WTC11 (cell line): ENCODE results near the gene COMMD8. TPM values are rescaled to one million over a fixed set of nuclear protein-coding genes. Genes with fewer than 3 reads are reported as not detected.
A peak's percentile ranks its signal among the peaks of the same experiment; 100 is the strongest.

Experiments used
- ATAC-seq: fragments of 200-7000 bp; cut with Tn5 transposase; 2 replicates; pipeline ENCODE4 v1.10.0; 2021; ENCODE audit warnings: mild to moderate bottlenecking, moderate library complexity
- CTCF ChIA-PET: fragments of 300-600 bp; sonication (Branson Sonifier 250); formaldehyde crosslinking; loops from one replicate; lab custom pipeline; 2021; ENCODE audit warnings: antibody characterized with exemption; lab: Charles Lee
- POLR2A ChIA-PET: fragments of 350-600 bp; sonication (Branson Sonifier 250); formaldehyde crosslinking; loops from one replicate; lab custom pipeline; 2021; ENCODE audit warnings: antibody characterized with exemption; lab: Charles Lee
- DNase-seq: peaks from one replicate; pipeline ENCODE4 v3.0.0; 2021; ENCODE audit warnings: low spot score
- H3K27ac Mint-ChIP-seq: 2 replicates; pipeline ENCODE4 v1.8.0; 2021; ENCODE audit warnings: mixed read lengths
- H3K27me3 Mint-ChIP-seq: 2 replicates; pipeline ENCODE4 v1.8.0; 2021; ENCODE audit warnings: low read depth, mild to moderate bottlenecking, moderate library complexity, mixed read lengths
- H3K36me3 Mint-ChIP-seq: 2 replicates; pipeline ENCODE4 v1.8.0; 2021; ENCODE audit warnings: mixed read lengths
- H3K4me1 Mint-ChIP-seq: 2 replicates; pipeline ENCODE4 v1.8.0; 2022; ENCODE audit warnings: mixed read lengths
- H3K4me3 Mint-ChIP-seq: 2 replicates; pipeline ENCODE4 v1.8.0; 2021; ENCODE audit warnings: mild to moderate bottlenecking, moderate library complexity, mixed read lengths
- H3K9me3 Mint-ChIP-seq: 2 replicates; pipeline ENCODE4 v1.8.0; 2021; ENCODE audit warnings: mixed read lengths
- ATF1 ChIP-seq: sonication (generic); formaldehyde crosslinking; IDR thresholded peaks from 2 replicates; pipeline ENCODE4 v1.8.1; 2023; ENCODE audit warnings: mild to moderate bottlenecking, moderate library complexity, missing genetic modification reagents
- FOXJ3 ChIP-seq: sonication (generic); formaldehyde crosslinking; IDR thresholded peaks from 2 replicates; pipeline ENCODE4 v1.9.0; 2021; ENCODE audit warnings: missing genetic modification reagents, mild to moderate bottlenecking, borderline replicate concordance
- FOXK1 ChIP-seq: sonication (generic); formaldehyde crosslinking; IDR thresholded peaks from 2 replicates; pipeline ENCODE4 v1.8.0; 2022; ENCODE audit warnings: mild to moderate bottlenecking, moderate library complexity, missing genetic modification reagents
- GABPB1 ChIP-seq: sonication (generic); formaldehyde crosslinking; IDR thresholded peaks from 2 replicates; pipeline ENCODE4 v1.8.1; 2023; ENCODE audit warnings: mild to moderate bottlenecking, missing genetic modification reagents
- NR1H2 ChIP-seq: sonication (generic); formaldehyde crosslinking; IDR thresholded peaks from 2 replicates; pipeline ENCODE4 v1.9.0; 2021; ENCODE audit warnings: mild to moderate bottlenecking, moderate library complexity, missing genetic modification reagents
- RORB ChIP-seq: fragments of 250-450 bp; sonication (Bioruptor Pico); IDR thresholded peaks from 2 replicates; pipeline ENCODE4 v1.9.0; 2021; ENCODE audit warnings: mild to moderate bottlenecking
- SMAD3 ChIP-seq: sonication (generic); formaldehyde crosslinking; IDR thresholded peaks from 2 replicates; pipeline ENCODE4 v1.8.0; 2022; ENCODE audit warnings: missing genetic modification reagents, mild to moderate bottlenecking, borderline replicate concordance
- TEAD1 ChIP-seq: sonication (generic); formaldehyde crosslinking; IDR thresholded peaks from 2 replicates; pipeline ENCODE4 v1.8.0; 2022; ENCODE audit warnings: mild to moderate bottlenecking, missing genetic modification reagents
- TP53 ChIP-seq: sonication (generic); formaldehyde crosslinking; IDR thresholded peaks from 2 replicates; pipeline ENCODE4 v1.8.1; 2023; ENCODE audit warnings: mild to moderate bottlenecking, missing genetic modification reagents
- ZNF121 ChIP-seq: sonication (generic); formaldehyde crosslinking; IDR thresholded peaks from 2 replicates; pipeline ENCODE4 v1.8.0; 2023; ENCODE audit warnings: missing genetic modification reagents
- ZNF232 ChIP-seq: sonication (generic); formaldehyde crosslinking; IDR thresholded peaks from 2 replicates; pipeline ENCODE4 v1.8.0; 2022; ENCODE audit warnings: mild to moderate bottlenecking, missing genetic modification reagents
- ZNF263 ChIP-seq: sonication (generic); formaldehyde crosslinking; IDR thresholded peaks from 2 replicates; pipeline ENCODE4 v1.8.1; 2022; ENCODE audit warnings: low read depth, mild to moderate bottlenecking, moderate library complexity, missing genetic modification reagents
- ZNF423 ChIP-seq: fragments of 250-450 bp; sonication (Bioruptor Pico); IDR thresholded peaks from 2 replicates; pipeline ENCODE4 v2.1.2; 2022; ENCODE audit warnings: mild to moderate bottlenecking, moderate library complexity
- total RNA-seq: library from RNA; stranded (reverse); gene quantifications from 3 replicates; pipeline ENCODE4 v1.2.3, GENCODE V29; 2021
- TF ChIP-seq, protein P1 (sequence below): sonication (generic); formaldehyde crosslinking; IDR thresholded peaks from 2 replicates; pipeline ENCODE4 v1.8.1; 2023; ENCODE audit warnings: mild to moderate bottlenecking, missing genetic modification reagents
- TF ChIP-seq, protein P2 (sequence below): sonication (generic); formaldehyde crosslinking; IDR thresholded peaks from 2 replicates; pipeline ENCODE4 v1.8.0; 2023; ENCODE audit warnings: missing genetic modification reagents, mild to moderate bottlenecking, borderline replicate concordance
- TF ChIP-seq, protein P3 (sequence below): fragments of 250-450 bp; sonication (Bioruptor Pico); IDR thresholded peaks from 2 replicates; pipeline ENCODE4 v2.1.2; 2022; ENCODE audit warnings: mild to moderate bottlenecking, moderate library complexity
- TF ChIP-seq, protein P4 (sequence below): sonication (generic); formaldehyde crosslinking; IDR thresholded peaks from 2 replicates; pipeline ENCODE4 v1.8.1; 2022; ENCODE audit warnings: mild to moderate bottlenecking, missing genetic modification reagents, moderate library complexity, borderline replicate concordance
- TF ChIP-seq, protein P5 (sequence below): sonication (generic); formaldehyde crosslinking; conservative IDR thresholded peaks from 2 replicates; pipeline ENCODE4 v1.8.1; 2023; ENCODE audit warnings: mild to moderate bottlenecking, low read depth, missing genetic modification reagents, moderate library complexity
- TF ChIP-seq, protein P6 (sequence below): sonication (generic); formaldehyde crosslinking; IDR thresholded peaks from 2 replicates; pipeline ENCODE4 v1.8.1; 2023; ENCODE audit warnings: mild to moderate bottlenecking, missing genetic modification reagents, borderline replicate concordance

Gene COMMD8
- total RNA-seq, 1 experiment from 2014 or later, result 8.1 TPM

DNA sequence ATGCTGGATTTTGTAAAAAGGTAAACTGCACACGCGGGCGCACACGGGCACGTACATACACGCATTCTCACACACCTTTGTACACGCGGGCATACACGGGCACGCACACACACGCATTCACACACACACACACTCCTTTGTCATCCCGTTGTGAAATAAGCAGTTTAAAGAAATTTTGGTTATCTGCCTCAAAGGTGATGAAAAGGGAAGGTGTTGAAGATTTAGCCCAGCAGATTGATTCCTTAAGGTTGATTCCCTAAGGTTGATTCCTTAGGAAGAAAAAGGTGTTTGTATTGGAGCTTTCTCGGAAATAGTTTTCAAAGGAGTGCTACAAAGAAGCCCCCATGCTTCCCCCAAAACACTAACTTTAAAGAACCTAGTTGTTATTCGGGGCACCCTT, 22.3 kb upstream of the COMMD8 start (continued):
- TF ChIP-seq, protein P1, sequence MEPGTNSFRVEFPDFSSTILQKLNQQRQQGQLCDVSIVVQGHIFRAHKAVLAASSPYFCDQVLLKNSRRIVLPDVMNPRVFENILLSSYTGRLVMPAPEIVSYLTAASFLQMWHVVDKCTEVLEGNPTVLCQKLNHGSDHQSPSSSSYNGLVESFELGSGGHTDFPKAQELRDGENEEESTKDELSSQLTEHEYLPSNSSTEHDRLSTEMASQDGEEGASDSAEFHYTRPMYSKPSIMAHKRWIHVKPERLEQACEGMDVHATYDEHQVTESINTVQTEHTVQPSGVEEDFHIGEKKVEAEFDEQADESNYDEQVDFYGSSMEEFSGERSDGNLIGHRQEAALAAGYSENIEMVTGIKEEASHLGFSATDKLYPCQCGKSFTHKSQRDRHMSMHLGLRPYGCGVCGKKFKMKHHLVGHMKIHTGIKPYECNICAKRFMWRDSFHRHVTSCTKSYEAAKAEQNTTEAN (CRISPR knock-in tag), result no peak
- TF ChIP-seq, all 79 proteins: peak for 0

DNA sequence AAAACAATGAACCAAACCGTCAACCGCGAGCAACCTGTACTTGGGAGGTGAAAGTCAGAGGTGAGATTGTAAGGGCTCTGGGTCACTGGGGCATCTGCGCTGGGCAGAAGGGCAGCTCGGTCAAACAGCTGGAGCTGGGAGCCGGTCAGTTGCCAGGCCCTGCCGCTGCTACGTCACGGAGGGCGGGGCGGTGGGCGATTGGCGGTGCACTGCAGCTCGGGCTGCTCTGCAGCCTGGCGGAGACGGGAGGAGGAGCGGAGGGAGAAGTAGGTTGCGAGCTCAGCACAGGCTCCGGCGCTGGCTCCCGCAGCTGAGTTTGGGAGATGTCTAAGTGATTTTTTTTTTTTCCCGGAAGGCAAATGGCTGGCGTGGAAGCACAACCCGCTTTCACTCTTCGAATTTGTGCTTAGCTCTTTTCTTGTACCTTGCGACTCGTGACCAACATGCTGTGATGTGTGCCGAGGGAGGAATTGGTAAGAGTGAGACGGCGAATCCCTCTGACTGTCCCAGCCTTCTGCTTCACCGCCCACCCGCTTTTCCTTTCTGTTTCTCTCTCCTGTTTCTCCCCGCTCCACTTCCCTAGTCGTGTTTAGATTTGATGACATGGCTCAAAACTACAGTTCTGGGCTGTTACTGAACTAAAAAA, 21.7 kb upstream of the COMMD8 start, which contains the start of gene ATP10D:
Gene ATP10D, plus strand, starts transcription at position 229 of the 646 bp plus-strand sequence. CDS start 27,266 bp downstream, outside the sequence.
- Mint-ChIP-seq H3K36me3 (no peaks in the 10 kb centered on the region), H3K27ac (peak within 1 kb of the TSS; percentile 98), H3K4me3 (peak within 1 kb of the TSS; percentile 97), H3K27me3 (peaks cover 12% of the 10 kb centered on the region), H3K4me1 (peaks cover 17% of the 10 kb centered on the region), H3K9me3 (peaks cover 7% of the 10 kb centered on the region)
- ATAC-seq (peak; percentile 100), DNase-seq (peak; percentile 95)
- POLR2A ChIA-PET, result interaction anchor here (0.5 to 2.6 kb wide), 3 partner anchors 22 to 1007 kb away, joined by 3 to 10 read pairs (median 4); partner anchors contain the start of gene COMMD8
- CTCF ChIA-PET, result interaction anchor here (0.6 to 2.4 kb wide), 4 partner anchors 22 to 547 kb away, joined by 3 to 21 read pairs (median 3); partner anchors contain the start of gene COMMD8
- TF ChIP-seq, protein P2, sequence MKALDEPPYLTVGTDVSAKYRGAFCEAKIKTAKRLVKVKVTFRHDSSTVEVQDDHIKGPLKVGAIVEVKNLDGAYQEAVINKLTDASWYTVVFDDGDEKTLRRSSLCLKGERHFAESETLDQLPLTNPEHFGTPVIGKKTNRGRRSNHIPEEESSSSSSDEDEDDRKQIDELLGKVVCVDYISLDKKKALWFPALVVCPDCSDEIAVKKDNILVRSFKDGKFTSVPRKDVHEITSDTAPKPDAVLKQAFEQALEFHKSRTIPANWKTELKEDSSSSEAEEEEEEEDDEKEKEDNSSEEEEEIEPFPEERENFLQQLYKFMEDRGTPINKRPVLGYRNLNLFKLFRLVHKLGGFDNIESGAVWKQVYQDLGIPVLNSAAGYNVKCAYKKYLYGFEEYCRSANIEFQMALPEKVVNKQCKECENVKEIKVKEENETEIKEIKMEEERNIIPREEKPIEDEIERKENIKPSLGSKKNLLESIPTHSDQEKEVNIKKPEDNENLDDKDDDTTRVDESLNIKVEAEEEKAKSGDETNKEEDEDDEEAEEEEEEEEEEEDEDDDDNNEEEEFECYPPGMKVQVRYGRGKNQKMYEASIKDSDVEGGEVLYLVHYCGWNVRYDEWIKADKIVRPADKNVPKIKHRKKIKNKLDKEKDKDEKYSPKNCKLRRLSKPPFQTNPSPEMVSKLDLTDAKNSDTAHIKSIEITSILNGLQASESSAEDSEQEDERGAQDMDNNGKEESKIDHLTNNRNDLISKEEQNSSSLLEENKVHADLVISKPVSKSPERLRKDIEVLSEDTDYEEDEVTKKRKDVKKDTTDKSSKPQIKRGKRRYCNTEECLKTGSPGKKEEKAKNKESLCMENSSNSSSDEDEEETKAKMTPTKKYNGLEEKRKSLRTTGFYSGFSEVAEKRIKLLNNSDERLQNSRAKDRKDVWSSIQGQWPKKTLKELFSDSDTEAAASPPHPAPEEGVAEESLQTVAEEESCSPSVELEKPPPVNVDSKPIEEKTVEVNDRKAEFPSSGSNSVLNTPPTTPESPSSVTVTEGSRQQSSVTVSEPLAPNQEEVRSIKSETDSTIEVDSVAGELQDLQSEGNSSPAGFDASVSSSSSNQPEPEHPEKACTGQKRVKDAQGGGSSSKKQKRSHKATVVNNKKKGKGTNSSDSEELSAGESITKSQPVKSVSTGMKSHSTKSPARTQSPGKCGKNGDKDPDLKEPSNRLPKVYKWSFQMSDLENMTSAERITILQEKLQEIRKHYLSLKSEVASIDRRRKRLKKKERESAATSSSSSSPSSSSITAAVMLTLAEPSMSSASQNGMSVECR (CRISPR knock-in tag), result no peak
- TF ChIP-seq, protein P3, sequence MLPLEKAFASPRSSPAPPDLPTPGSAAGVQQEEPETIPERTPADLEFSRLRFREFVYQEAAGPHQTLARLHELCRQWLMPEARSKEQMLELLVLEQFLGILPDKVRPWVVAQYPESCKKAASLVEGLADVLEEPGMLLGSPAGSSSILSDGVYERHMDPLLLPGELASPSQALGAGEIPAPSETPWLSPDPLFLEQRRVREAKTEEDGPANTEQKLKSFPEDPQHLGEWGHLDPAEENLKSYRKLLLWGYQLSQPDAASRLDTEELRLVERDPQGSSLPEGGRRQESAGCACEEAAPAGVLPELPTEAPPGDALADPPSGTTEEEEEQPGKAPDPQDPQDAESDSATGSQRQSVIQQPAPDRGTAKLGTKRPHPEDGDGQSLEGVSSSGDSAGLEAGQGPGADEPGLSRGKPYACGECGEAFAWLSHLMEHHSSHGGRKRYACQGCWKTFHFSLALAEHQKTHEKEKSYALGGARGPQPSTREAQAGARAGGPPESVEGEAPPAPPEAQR, result no peak
- TF ChIP-seq, protein P4, sequence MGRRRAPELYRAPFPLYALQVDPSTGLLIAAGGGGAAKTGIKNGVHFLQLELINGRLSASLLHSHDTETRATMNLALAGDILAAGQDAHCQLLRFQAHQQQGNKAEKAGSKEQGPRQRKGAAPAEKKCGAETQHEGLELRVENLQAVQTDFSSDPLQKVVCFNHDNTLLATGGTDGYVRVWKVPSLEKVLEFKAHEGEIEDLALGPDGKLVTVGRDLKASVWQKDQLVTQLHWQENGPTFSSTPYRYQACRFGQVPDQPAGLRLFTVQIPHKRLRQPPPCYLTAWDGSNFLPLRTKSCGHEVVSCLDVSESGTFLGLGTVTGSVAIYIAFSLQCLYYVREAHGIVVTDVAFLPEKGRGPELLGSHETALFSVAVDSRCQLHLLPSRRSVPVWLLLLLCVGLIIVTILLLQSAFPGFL (CRISPR knock-in tag), result no peak
- no peak for TF ChIP-seq GABPB1 (CRISPR knock-in tag)
- no peak for TF ChIP-seq TEAD1
- no peak for TF ChIP-seq TP53 (CRISPR knock-in tag)
- TF ChIP-seq, protein P5, sequence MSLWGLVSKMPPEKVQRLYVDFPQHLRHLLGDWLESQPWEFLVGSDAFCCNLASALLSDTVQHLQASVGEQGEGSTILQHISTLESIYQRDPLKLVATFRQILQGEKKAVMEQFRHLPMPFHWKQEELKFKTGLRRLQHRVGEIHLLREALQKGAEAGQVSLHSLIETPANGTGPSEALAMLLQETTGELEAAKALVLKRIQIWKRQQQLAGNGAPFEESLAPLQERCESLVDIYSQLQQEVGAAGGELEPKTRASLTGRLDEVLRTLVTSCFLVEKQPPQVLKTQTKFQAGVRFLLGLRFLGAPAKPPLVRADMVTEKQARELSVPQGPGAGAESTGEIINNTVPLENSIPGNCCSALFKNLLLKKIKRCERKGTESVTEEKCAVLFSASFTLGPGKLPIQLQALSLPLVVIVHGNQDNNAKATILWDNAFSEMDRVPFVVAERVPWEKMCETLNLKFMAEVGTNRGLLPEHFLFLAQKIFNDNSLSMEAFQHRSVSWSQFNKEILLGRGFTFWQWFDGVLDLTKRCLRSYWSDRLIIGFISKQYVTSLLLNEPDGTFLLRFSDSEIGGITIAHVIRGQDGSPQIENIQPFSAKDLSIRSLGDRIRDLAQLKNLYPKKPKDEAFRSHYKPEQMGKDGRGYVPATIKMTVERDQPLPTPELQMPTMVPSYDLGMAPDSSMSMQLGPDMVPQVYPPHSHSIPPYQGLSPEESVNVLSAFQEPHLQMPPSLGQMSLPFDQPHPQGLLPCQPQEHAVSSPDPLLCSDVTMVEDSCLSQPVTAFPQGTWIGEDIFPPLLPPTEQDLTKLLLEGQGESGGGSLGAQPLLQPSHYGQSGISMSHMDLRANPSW (CRISPR knock-in tag), result no peak
- TF ChIP-seq NR1H2 (CRISPR knock-in tag), result no peak
- no peak for TF ChIP-seq ZNF121 (CRISPR knock-in tag)
- no peak for TF ChIP-seq RORB (CRISPR knock-in tag)
- no peak for TF ChIP-seq ZNF423 (CRISPR knock-in tag)
- TF ChIP-seq SMAD3 (CRISPR knock-in tag), result 0 out of 2 replicates have a peak, but pooled peaks have one; percentile 32
- TF ChIP-seq, protein P6, sequence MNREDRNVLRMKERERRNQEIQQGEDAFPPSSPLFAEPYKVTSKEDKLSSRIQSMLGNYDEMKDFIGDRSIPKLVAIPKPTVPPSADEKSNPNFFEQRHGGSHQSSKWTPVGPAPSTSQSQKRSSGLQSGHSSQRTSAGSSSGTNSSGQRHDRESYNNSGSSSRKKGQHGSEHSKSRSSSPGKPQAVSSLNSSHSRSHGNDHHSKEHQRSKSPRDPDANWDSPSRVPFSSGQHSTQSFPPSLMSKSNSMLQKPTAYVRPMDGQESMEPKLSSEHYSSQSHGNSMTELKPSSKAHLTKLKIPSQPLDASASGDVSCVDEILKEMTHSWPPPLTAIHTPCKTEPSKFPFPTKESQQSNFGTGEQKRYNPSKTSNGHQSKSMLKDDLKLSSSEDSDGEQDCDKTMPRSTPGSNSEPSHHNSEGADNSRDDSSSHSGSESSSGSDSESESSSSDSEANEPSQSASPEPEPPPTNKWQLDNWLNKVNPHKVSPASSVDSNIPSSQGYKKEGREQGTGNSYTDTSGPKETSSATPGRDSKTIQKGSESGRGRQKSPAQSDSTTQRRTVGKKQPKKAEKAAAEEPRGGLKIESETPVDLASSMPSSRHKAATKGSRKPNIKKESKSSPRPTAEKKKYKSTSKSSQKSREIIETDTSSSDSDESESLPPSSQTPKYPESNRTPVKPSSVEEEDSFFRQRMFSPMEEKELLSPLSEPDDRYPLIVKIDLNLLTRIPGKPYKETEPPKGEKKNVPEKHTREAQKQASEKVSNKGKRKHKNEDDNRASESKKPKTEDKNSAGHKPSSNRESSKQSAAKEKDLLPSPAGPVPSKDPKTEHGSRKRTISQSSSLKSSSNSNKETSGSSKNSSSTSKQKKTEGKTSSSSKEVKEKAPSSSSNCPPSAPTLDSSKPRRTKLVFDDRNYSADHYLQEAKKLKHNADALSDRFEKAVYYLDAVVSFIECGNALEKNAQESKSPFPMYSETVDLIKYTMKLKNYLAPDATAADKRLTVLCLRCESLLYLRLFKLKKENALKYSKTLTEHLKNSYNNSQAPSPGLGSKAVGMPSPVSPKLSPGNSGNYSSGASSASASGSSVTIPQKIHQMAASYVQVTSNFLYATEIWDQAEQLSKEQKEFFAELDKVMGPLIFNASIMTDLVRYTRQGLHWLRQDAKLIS (CRISPR knock-in tag), result no peak
- TF ChIP-seq FOXJ3, result no peak
- 0 out of 2 replicates have a peak, but pooled peaks have one; percentile 50 for TF ChIP-seq ZNF232 (CRISPR knock-in tag)
- TF ChIP-seq FOXK1 (CRISPR knock-in tag), result no peak
- no peak for TF ChIP-seq ZNF263 (CRISPR knock-in tag)
- TF ChIP-seq ATF1 (CRISPR knock-in tag), result no peak
